Measurements from ENCODE around the gene GARNL3. TPM values are rescaled to one million over a fixed set of nuclear protein-coding genes. Genes with fewer than 3 reads are reported as not detected.

The GARNL3 gene
- total and polyA plus RNA-seq, 2 of the 13 experiments (the other 11 are each of a cell fraction or from before 2014, with no cell fraction given): 3.9 to 11.0 TPM

GRCh38 chr9:127285965-127286364 lies 21.4 kb downstream of the GARNL3 start:
- intact Hi-C loops (cut with micrococcal nuclease; ENCODE audit: unreplicated experiment): no loop called here
- no TSS peak for BruUV-seq (replicated peaks)
- no peak for FAIRE-seq

DNA sequence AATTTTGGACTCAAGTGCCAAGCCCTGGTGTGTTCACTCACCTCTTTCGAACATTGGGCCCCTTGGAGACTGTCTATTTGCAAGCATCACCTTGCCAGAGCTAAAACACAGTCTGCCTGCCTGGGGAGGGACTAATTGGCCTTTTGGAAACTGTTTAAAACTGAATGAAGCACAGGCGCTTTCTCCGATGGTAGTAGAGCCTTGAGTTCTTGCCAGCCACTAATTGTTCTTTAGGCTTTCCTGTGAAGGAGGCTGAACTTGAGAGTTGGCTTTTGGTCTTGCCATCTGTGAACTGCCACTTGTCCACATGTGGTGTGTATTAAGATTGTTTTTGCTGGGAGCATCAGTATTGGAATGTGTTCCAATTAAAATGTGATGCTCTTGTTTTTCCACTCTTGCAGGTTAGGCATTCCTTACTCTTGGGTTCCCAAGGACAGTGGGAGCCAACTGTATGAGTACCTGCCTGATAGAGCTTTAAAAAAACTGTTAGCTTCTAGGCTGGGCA lies 26.0 kb downstream of the GARNL3 start:
- Histone ChIP-seq H3K27ac (ENCODE audit: extremely low read length, insufficient read depth, low read length) (no peak overlapping the region), H3K36me3 (replicated peaks in 1 of 2; ENCODE audit: control insufficient read depth in 1 of 2, insufficient read depth in 2 of 2, low read length in 2 of 2) (no peaks in the 10 kb centered on the region), H4K20me1 (ENCODE audit: insufficient read depth, low read length) (no peaks in the 10 kb centered on the region), H3K9ac (ENCODE audit: insufficient read depth, low read depth, low read length) (no peak overlapping the region), H2AFZ (ENCODE audit: low read length) (no peak overlapping the region), H3K9me3 (ENCODE audit: low read length) (no peaks in the 10 kb centered on the region), H3K79me2 (ENCODE audit: insufficient read depth, low read length) (no peaks in the 10 kb centered on the region), H3K4me3 (replicated peaks in 1 of 3; ENCODE audit: insufficient read depth in 1 of 3, low read depth in 2 of 3, low read length in 3 of 3) (no peak overlapping the region), H3K27me3 (ENCODE audit: control insufficient read depth in 1 of 2, insufficient read depth in 2 of 2, low read length in 2 of 2) (no peaks in the 10 kb centered on the region), H3K4me2 (ENCODE audit: low read depth, low read length) (no peak overlapping the region), H3K4me1 (ENCODE audit: insufficient read depth, low read length) (peaks cover 9% of the 10 kb centered on the region)
- FAIRE-seq (no peak), DNase-seq (ENCODE audit: low spot score) (no peak), ATAC-seq (no peak)
- in situ Hi-C loops (cut with HindIII; ENCODE audit: extremely low pct_ligation_motif_present, low pct_unique_long_range_greater_than_20kb): no loop called here
- whole genome bisulfite sequencing (ENCODE audit: low lambda C conversion rate): 97% methylated on average over 3 of the region's 3 CpGs
- ChIA-PET POLR2A (no interaction called here), CTCF (ENCODE audit: low intra/inter-chr PET ratio, low total read pairs) (no interaction called here)
- intact Hi-C loops (cut with micrococcal nuclease; ENCODE audit: unreplicated experiment): no loop called here
- no TSS peak for BruUV-seq (replicated peaks)
- TF ChIP-seq RORA (CRISPR knock-in tag; IDR thresholded peaks at IDR 0.05): no peak
- no peak for TF ChIP-seq TMF1 (CRISPR knock-in tag; IDR thresholded peaks at IDR 0.05; ENCODE audit: low read depth)
- no peak for TF ChIP-seq CBX5 (CRISPR knock-in tag; IDR thresholded peaks at IDR 0.05; ENCODE audit: borderline replicate concordance)
- no peak for TF ChIP-seq SMAD3 (CRISPR knock-in tag; IDR thresholded peaks at IDR 0.05)
- TF ChIP-seq, protein P1, sequence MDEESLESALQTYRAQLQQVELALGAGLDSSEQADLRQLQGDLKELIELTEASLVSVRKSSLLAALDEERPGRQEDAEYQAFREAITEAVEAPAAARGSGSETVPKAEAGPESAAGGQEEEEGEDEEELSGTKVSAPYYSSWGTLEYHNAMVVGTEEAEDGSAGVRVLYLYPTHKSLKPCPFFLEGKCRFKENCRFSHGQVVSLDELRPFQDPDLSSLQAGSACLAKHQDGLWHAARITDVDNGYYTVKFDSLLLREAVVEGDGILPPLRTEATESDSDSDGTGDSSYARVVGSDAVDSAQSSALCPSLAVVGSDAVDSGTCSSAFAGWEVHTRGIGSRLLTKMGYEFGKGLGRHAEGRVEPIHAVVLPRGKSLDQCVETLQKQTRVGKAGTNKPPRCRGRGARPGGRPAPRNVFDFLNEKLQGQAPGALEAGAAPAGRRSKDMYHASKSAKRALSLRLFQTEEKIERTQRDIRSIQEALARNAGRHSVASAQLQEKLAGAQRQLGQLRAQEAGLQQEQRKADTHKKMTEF (CRISPR knock-in tag; IDR thresholded peaks at IDR 0.05): no peak
- no peak for TF ChIP-seq SCMH1 (CRISPR knock-in tag; IDR thresholded peaks at IDR 0.05; ENCODE audit: borderline replicate concordance)
- TF ChIP-seq ZNF101 (CRISPR knock-in tag; IDR thresholded peaks at IDR 0.05; ENCODE audit: borderline replicate concordance, low read depth): no peak
- TF ChIP-seq ARNT (IDR thresholded peaks at IDR 0.05): no peak
- TF ChIP-seq ZNF569 (CRISPR knock-in tag; IDR thresholded peaks at IDR 0.05; ENCODE audit: borderline replicate concordance): no peak

More at GRCh38 chr9:127285965-127286364, 21.4 kb downstream of the GARNL3 start:
- CTCF ChIA-PET (ENCODE audit: low intra/inter-chr PET ratio, low total read pairs): no interaction called here
- no peaks in the 10 kb centered on the region for H3K27me3 ChIP-seq (ENCODE audit: control insufficient read depth in 1 of 2, insufficient read depth in 2 of 2, low read length in 2 of 2)
- no peaks in the 10 kb centered on the region for H3K79me2 ChIP-seq (ENCODE audit: insufficient read depth, low read length)
- DNase-seq (ENCODE audit: low spot score) (peak; percentile 13), ATAC-seq (no peak)
- TF ChIP-seq ZNF484 (CRISPR knock-in tag; IDR thresholded peaks at IDR 0.05; ENCODE audit: borderline replicate concordance, low read depth) (no peak), DMTF1 (CRISPR knock-in tag; IDR thresholded peaks at IDR 0.05) (no peak), SMAD9 (CRISPR knock-in tag; IDR thresholded peaks at IDR 0.05) (no peak), HOXA7 (CRISPR knock-in tag; IDR thresholded peaks at IDR 0.05) (no peak)
- H4K20me1 ChIP-seq (ENCODE audit: insufficient read depth, low read length): no peaks in the 10 kb centered on the region
- H3K4me2 ChIP-seq (ENCODE audit: low read depth, low read length): no peak overlapping the region
- POLR2A ChIA-PET: no interaction called here
- no peak overlapping the region for H2AFZ ChIP-seq (ENCODE audit: low read length)
- H3K4me1 ChIP-seq (ENCODE audit: insufficient read depth, low read length): peaks cover 9% of the 10 kb centered on the region
- H3K4me3 ChIP-seq (replicated peaks in 1 of 3; ENCODE audit: insufficient read depth in 1 of 3, low read depth in 2 of 3, low read length in 3 of 3): no peak overlapping the region
- H3K9ac ChIP-seq (ENCODE audit: insufficient read depth, low read depth, low read length): no peak overlapping the region
- in situ Hi-C loops (cut with HindIII; ENCODE audit: extremely low pct_ligation_motif_present, low pct_unique_long_range_greater_than_20kb): no loop called here
- no peaks in the 10 kb centered on the region for H3K9me3 ChIP-seq (ENCODE audit: low read length)
- no peak overlapping the region for H3K27ac ChIP-seq (ENCODE audit: extremely low read length, insufficient read depth, low read length)
- no peaks in the 10 kb centered on the region for H3K36me3 ChIP-seq (replicated peaks in 1 of 2; ENCODE audit: control insufficient read depth in 1 of 2, insufficient read depth in 2 of 2, low read length in 2 of 2)
